Articular chondrocyte of knee joint (primary cell): ENCODE measurements around the gene RTN4IP1. TPM values are rescaled to one million over a fixed set of nuclear protein-coding genes. Genes with fewer than 3 reads are reported as not detected.

ENCODE experiments used
- small RNA-seq: library from RNA; depleted of rRNA; stranded (forward); fragments of <200 nt; gene quantifications from one replicate; pipeline ENCODE3, GENCODE V24; 2012
- total RNA-seq: library from RNA; depleted of rRNA; stranded (reverse); fragments of >200 nt; gene quantifications from 2 replicates; pipeline ENCODE4 v1.2.3, GENCODE V29; 2012

Gene RTN4IP1, protein sequence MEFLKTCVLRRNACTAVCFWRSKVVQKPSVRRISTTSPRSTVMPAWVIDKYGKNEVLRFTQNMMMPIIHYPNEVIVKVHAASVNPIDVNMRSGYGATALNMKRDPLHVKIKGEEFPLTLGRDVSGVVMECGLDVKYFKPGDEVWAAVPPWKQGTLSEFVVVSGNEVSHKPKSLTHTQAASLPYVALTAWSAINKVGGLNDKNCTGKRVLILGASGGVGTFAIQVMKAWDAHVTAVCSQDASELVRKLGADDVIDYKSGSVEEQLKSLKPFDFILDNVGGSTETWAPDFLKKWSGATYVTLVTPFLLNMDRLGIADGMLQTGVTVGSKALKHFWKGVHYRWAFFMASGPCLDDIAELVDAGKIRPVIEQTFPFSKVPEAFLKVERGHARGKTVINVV
- 5.8 and 7.6 TPM in 2 replicates for total RNA-seq

DNA sequence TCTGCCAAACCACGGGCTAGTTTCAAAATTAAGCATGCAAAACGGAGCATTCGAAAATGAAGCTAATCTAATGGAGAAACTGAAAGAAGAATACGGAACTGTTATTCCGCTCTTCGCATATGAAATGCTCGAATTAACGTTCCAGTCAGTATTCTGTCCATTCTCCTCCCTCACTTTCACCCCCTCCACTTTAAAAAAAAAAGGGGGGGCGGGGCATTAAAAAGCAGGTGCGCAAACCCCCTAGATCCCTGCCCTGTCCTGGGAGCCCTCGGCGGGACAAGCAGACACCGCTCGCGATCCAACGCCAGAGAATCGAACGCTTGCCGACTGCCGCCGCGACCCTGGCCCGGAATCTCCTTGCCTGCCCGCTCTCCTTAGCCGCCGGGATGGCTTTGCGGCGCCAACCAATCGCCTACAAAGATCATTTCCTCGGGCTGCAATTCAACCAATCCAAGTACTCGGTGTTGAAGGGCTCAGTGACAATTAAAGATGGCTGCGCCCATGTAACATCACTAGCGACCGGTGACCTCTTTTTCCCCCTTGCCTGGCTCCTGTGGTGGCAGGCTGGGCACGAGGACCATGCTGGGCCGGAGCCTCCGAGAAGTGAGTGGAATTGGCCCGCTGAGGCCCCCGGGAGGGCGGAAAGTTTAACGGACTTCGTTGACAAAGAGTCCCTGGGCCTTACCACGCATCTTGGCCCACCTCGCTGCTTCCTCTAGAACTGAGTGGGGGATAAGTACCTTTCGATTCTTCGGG, at the start of gene RTN4IP1, which contains the start of gene QRSL1:
Gene RTN4IP1 (minus strand): TSS at position 396 of the 756 bp plus-strand sequence. CDS start 477 bp downstream, outside the sequence.
Gene QRSL1 (plus strand): TSS at position 476 of the 756 bp plus-strand sequence. CDS start 104 bp downstream, at position 580.

Small RNA genes lying within 50 kb of the gene (small RNA-seq; reads per million reads assigned to genes)
- not detected for gene RNU6-527P

Other genes starting within 250 kb of the RTN4IP1 start
- 14.5 and 14.6 TPM in 2 replicates for gene QRSL1, start 80 bp upstream of the RTN4IP1 start, total RNA-seq